Astrocyte of the spinal cord (primary cell): ENCODE results near the gene EIPR1.

Source experiments
- DNase-seq: peaks from one replicate; pipeline ENCODE4 v3.0.0; 2011; ENCODE audit warnings: low read depth, low spot score
- H3K4me3 ChIP-seq: 2 replicates; pipeline ENCODE4 v1.5.1; 2011; ENCODE audit warnings: low read depth, mild to moderate bottlenecking, low read length, moderate library complexity
- CTCF ChIP-seq: IDR thresholded peaks from 2 replicates; pipeline ENCODE4 v1.5.1; 2012; ENCODE audit warnings: low read depth, mild to moderate bottlenecking, low read length, inconsistent platforms
- in situ Hi-C: cut with HindIII; loops from 2 replicates; pipeline ENCODE4 v1.10.0; 2017; ENCODE audit warnings: low sequenced_read_pairs

The EIPR1 gene

GRCh38 chr2:3421580-3421979 lies 44.0 kb upstream of the EIPR1 start:
- DNase-seq, result no peak
- H3K4me3 ChIP-seq, result no peak overlapping the region
- no peak for TF ChIP-seq CTCF
- in situ Hi-C loops, result no loop called here

- no peak for DNase-seq
- no peak for TF ChIP-seq CTCF
- H3K4me3 ChIP-seq, result no peak overlapping the region
- in situ Hi-C loops, result no loop called here
These were observed 43.3 kb upstream of the EIPR1 start for GRCh38 chr2:3420769-3421397.

- H3K4me3 ChIP-seq, result no peak overlapping the region
- in situ Hi-C loops, result no loop called here
- TF ChIP-seq CTCF, result no peak
- no peak for DNase-seq
These were observed 42.6 kb upstream of the EIPR1 start for GRCh38 chr2:3420076-3420768.

- no peak for TF ChIP-seq CTCF
- in situ Hi-C loops, result no loop called here
- no peak overlapping the region for H3K4me3 ChIP-seq
- no peak for DNase-seq
These were observed 41.3 kb upstream of the EIPR1 start for GRCh38 chr2:3418766-3419404.

GRCh38 chr2:3414133-3414860 lies 36.7 kb upstream of the EIPR1 start:
- DNase-seq, result no peak
- no peak overlapping the region for H3K4me3 ChIP-seq
- no peak for TF ChIP-seq CTCF
- in situ Hi-C loops, result no loop called here

- no peak for DNase-seq
- no peak overlapping the region for H3K4me3 ChIP-seq
- no peak for TF ChIP-seq CTCF
- in situ Hi-C loops, result no loop called here
These were observed 36.1 kb upstream of the EIPR1 start for GRCh38 chr2:3413697-3414096.
